Activated gamma-delta T cell treated with Interleukin-2 at 50 U/mL for 16 hours (primary cell): ENCODE data around the gene SLC30A2.

Experiments
- DNase-seq: peaks from one replicate; pipeline ENCODE4 v3.0.0-alpha.2; 2020

SLC30A2 gene

GRCh38 chr1:26020941-26021646 is 24.8 kb downstream of the SLC30A2 start:
- no peak for DNase-seq

GRCh38 chr1:26020330-26020768 is 25.6 kb downstream of the SLC30A2 start:
- DNase-seq = no peak

DNA sequence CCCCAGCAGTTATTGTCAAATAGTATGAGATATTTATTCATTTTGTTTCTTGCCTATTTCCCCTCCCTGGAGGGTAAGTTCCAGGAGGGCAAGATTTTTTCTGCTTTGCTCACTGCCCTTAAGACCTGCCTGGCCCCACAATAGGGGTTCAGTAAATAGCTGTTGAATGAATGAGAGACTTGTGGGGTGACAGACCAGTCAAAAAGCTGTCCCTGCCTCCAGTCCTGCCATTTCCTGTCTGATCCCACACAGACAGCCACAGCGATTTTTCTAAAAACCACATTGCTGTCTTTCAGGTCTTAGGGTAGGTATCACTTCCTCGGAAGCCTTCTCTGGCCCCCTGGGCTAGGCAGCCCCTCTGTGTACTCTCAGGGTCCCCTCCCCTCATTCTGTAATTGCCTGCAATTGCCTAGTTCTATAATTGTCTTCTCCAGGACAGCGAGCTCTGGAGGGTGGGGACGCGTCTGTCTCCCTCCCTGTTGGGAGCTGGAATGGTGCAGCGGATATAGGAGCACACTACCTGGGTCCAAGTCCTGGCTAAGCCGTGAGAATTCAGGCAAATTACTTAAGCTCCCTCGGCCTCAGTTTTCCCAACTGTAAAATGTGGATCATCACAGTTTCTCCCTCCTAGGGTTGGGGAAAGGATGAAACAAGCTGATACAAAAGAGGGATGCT is 26.1 kb downstream of the SLC30A2 start:
- no peak for DNase-seq

- no peak for DNase-seq
Observed at GRCh38 chr1:26017606-26018005, 28.3 kb downstream of the SLC30A2 start.

- DNase-seq = peak; percentile 37
Observed at GRCh38 chr1:26016953-26017545, 28.9 kb downstream of the SLC30A2 start.

DNA sequence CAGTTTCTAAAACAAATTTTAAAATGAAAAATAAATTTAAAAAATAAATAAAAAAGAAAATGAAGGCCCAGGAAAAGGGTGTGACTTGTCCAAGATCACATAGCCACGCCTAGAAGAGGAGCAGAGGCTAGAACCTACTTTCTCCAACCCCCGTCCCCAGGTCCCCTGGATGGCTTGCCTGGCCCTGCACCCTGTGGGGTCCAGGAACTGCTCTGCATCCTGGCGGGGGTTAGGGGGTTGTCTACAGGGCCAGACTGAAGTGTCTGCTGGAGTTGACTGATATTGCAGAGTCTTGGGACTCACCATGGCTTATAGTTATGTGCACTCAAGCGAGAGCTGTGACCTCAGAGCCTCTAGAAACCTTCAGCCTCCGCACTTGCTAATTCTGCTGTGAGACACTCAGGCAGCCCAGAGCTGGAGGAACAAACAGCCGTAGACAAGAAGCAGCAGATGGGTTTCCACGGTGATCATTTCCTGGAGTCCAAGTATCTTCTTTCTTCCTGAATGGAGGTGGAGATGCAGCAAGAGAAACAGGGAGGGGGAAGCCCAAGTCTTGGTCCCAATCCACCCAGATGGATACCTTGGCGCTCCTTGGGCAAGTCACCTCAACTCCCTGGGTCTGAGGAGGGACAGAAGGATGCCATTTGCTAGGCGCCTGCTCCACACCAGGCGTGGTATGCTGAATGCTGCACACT is 29.5 kb downstream of the SLC30A2 start:
- DNase-seq = no peak

DNA sequence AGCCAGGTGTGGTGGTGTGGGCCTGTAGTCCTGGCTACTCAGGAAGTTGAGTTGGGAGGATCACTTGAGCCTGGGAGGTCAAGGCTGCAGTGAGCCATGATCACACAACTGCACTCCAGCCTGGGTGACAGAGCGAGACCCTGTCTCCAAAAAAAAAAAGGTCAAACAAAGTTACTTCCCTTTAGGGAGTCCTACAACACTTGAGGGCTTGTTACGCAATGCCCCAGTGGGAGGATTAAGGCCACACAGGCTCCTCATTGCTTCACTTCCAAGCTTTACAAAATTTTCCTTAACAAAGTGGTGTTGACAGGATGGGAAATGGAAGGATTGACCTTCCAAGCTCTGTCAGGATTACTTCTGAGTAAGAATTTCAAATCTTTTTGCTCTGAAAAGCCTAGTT is 30.6 kb downstream of the SLC30A2 start:
- no peak for DNase-seq

GRCh38 chr1:26014179-26014578 is 31.7 kb downstream of the SLC30A2 start:
- no peak for DNase-seq

GRCh38 chr1:26012864-26013263 is 33.1 kb downstream of the SLC30A2 start:
- DNase-seq = no peak

GRCh38 chr1:26010825-26011224 is 35.1 kb downstream of the SLC30A2 start:
- no peak for DNase-seq

GRCh38 chr1:26009796-26010447 is 36.0 kb downstream of the SLC30A2 start:
- DNase-seq = no peak

DNA sequence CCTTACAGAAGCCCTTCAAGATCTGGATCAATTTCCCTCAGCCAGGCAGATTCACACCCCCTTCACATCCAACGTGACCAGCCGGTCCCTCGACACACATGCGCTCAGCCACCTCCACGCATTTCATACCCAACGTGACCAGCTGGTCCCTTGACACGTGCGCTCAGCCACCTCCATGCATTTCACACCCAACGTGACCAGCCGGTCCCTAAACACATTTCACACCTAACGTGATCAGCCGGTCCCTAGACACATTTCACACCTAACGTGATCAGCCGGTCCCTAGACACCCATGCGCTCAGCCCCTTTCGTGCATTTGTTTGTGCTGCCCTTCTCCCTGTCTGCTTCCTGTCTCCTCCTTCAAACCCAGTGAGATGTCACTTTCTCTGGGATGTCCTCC is 39.2 kb downstream of the SLC30A2 start:
- DNase-seq = no peak

DNA sequence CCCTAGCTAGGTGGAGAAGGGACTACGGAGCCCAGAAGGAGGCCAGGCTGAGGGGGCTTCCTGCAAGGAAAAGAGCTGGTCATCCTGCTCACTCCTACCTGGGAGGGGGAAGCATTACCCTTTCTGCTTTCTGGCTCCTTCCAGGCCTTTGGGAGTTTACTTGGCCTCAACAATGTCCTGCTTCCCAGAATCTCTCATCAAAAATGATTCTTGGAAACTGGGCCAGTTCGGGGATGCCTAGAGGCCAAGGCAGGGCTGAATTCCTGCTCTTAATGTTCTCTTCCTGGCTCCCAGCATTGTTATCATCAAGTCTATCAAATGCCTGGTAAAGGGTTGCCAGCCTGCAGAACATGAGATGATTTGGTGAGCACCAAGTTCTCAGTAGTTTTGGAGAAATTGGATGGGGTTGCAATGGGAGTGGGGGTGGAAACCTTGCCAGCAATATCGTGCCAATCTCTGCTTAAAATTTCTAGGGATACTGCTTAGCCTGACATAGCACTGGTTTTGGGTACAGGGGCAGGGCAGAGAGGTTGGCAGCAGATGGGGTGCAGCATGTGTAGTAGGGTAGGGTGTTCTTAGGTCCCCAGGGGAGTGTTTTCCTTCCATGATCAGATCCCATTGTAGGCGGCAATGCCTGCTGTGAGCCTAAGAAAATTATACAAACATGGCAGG is 40.3 kb downstream of the SLC30A2 start:
- no peak for DNase-seq

GRCh38 chr1:26003756-26004155 is 42.2 kb downstream of the SLC30A2 start:
- no peak for DNase-seq

DNA sequence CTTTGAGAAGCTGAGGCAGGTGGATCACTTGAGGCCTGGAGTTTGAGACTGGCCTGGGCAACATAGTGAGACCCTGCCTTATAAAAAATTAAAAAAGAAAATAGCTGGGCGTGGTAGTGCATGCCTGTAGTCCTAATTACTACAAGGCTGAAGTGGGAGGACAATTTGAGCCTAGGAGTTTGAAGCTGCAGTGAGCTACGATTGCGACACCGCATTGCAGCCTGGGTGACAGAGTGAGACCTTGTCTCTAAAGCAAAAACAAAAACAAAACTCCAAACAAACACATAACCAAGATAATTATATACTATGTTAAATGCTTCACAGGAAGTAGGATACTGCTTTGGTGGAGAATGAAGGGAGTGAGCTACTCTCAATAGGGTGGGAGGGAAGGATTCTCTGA is 42.7 kb downstream of the SLC30A2 start:
- DNase-seq = no peak

- no peak for DNase-seq
Observed at GRCh38 chr1:25999041-25999800, 46.7 kb downstream of the SLC30A2 start.

- peak; percentile 96 for DNase-seq
Observed at GRCh38 chr1:25997828-25998761, 47.8 kb downstream of the SLC30A2 start, which contains the start of gene PAFAH2. PAFAH2 (minus strand) TSS chr1:25998063; CDS start chr1:25990816, 7,247 bp downstream.

GRCh38 chr1:25996966-25997827 is 48.7 kb downstream of the SLC30A2 start:
- DNase-seq = no peak

DNA sequence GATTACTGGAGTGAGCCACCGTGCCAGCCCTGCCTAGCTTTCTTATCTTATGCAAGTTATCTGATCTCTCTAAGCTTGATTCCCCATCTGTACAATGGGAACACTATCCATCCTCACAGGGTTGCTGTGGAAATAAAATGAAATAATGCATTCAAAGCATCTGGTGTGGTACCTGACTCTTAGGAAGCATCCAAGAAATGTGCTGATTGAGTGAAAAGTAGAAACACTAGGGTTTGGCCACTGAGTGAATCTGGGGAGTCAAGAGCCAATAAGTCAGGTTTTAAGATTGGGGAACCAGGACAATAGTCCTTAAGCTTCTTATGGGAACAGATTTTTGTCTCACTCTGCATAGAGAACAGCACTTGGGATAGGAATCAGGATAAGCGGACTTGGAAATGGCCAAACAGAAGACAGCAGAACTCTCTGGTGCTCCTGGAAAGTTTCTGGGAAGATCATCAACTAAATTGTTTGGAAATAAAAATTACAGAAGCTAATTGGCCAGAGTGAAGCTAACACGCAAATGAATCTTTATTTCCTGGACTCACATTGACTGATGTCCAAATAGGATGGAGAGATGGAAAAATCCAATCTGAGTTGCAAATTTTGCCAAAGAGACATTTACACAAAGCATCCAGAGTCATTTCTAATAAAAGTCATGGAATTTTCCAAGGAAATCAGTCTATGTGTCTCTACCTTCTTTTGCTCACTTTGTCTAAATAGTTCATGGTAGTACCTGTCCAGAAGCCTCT is 51.3 kb downstream of the SLC30A2 start:
- no peak for DNase-seq
